HL-60 (cell line): ENCODE data around the gene PPFIBP2.
A peak's percentile ranks its signal among the peaks of the same experiment; 100 is the strongest.

Source experiments
- DNase-seq, 2 experiments: peaks; one replicate each; pipeline ENCODE4 v3.0.0-alpha.2; 2010 to 2020; ENCODE audit warnings: low read depth in 1 of 2, low spot score in 1 of 2
- H3K27ac ChIP-seq: fragments of 250-450 bp; sonication (Bioruptor Pico); replicated peaks from 2 replicates; pipeline ENCODE4 v1.5.1; 2020; ENCODE audit warnings: mild to moderate bottlenecking, moderate library complexity
- H3K27me3 ChIP-seq: fragments of 250-450 bp; sonication (Bioruptor Pico); 2 replicates; pipeline ENCODE4 v1.5.1; 2021; ENCODE audit warnings: mild to moderate bottlenecking, moderate library complexity; ENCODE audit not compliant: insufficient read depth, poor library complexity, severe bottlenecking
- H3K4me3 ChIP-seq: replicated peaks from 2 replicates; pipeline ENCODE4 v1.5.1; 2011; ENCODE audit warnings: mild to moderate bottlenecking, control low read depth, low read length; ENCODE audit not compliant: insufficient read depth
- CTCF ChIP-seq: IDR thresholded peaks from one replicate; pipeline ENCODE4 v1.5.1; 2011; ENCODE audit warnings: low read length, control low read depth, inconsistent platforms; ENCODE audit not compliant: insufficient read depth
- GABPA ChIP-seq: IDR thresholded peaks from 2 replicates; pipeline ENCODE4 v1.6.1; 2012; ENCODE audit warnings: low read depth
- POLR2AphosphoS5 ChIP-seq: IDR thresholded peaks from 2 replicates; pipeline ENCODE4 v1.6.1; 2012; ENCODE audit warnings: low read depth
- SPI1 ChIP-seq: IDR thresholded peaks from 2 replicates; pipeline ENCODE4 v1.6.1; 2012; ENCODE audit warnings: low read depth, mild to moderate bottlenecking, borderline replicate concordance
- TF ChIP-seq, protein P1 (sequence below): IDR thresholded peaks from 2 replicates; pipeline ENCODE4 v1.6.1; 2012; ENCODE audit warnings: low read depth; ENCODE audit not compliant: insufficient replicate concordance

PPFIBP2 gene

GRCh38 chr11:7593481-7593880 lies 79.7 kb downstream of the PPFIBP2 start:
- no peak for TF ChIP-seq SPI1
- Histone ChIP-seq H3K4me3 (no peak overlapping the region), H3K27ac (peak overlapping the region; percentile 51), H3K27me3 (no peaks in the 10 kb centered on the region)
- DNase-seq: no peak

- no peak for TF ChIP-seq GABPA
- TF ChIP-seq, protein P1, sequence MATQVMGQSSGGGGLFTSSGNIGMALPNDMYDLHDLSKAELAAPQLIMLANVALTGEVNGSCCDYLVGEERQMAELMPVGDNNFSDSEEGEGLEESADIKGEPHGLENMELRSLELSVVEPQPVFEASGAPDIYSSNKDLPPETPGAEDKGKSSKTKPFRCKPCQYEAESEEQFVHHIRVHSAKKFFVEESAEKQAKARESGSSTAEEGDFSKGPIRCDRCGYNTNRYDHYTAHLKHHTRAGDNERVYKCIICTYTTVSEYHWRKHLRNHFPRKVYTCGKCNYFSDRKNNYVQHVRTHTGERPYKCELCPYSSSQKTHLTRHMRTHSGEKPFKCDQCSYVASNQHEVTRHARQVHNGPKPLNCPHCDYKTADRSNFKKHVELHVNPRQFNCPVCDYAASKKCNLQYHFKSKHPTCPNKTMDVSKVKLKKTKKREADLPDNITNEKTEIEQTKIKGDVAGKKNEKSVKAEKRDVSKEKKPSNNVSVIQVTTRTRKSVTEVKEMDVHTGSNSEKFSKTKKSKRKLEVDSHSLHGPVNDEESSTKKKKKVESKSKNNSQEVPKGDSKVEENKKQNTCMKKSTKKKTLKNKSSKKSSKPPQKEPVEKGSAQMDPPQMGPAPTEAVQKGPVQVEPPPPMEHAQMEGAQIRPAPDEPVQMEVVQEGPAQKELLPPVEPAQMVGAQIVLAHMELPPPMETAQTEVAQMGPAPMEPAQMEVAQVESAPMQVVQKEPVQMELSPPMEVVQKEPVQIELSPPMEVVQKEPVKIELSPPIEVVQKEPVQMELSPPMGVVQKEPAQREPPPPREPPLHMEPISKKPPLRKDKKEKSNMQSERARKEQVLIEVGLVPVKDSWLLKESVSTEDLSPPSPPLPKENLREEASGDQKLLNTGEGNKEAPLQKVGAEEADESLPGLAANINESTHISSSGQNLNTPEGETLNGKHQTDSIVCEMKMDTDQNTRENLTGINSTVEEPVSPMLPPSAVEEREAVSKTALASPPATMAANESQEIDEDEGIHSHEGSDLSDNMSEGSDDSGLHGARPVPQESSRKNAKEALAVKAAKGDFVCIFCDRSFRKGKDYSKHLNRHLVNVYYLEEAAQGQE: no peak
- TF ChIP-seq POLR2AphosphoS5: no peak
- no peak for TF ChIP-seq CTCF
- no peak for TF ChIP-seq SPI1
- H3K4me3 ChIP-seq: no peak overlapping the region
- no peaks in the 10 kb centered on the region for H3K27me3 ChIP-seq
- DNase-seq: no peak
- H3K27ac ChIP-seq: no peak overlapping the region
These were observed 81.4 kb downstream of the PPFIBP2 start for GRCh38 chr11:7595016-7595866.

- TF ChIP-seq, protein P1: no peak
- TF ChIP-seq SPI1 (no peak), POLR2AphosphoS5 (no peak), GABPA (no peak), CTCF (no peak)
- DNase-seq: no peak
- no peak overlapping the region for H3K27ac ChIP-seq
- H3K27me3 ChIP-seq: no peaks in the 10 kb centered on the region
- no peak overlapping the region for H3K4me3 ChIP-seq
These were observed 82.2 kb downstream of the PPFIBP2 start for GRCh38 chr11:7595951-7596350.

GRCh38 chr11:7596975-7597391 lies 83.2 kb downstream of the PPFIBP2 start:
- TF ChIP-seq, protein P1: no peak
- TF ChIP-seq GABPA (no peak), SPI1 (no peak)
- H3K27ac ChIP-seq: no peak overlapping the region
- no peak overlapping the region for H3K4me3 ChIP-seq
- no peaks in the 10 kb centered on the region for H3K27me3 ChIP-seq
- no peak for DNase-seq
